Adrenal gland (tissue), 12 donors: Measurements from ENCODE around the gene DNASE2. TPM values are rescaled to one million over a fixed set of nuclear protein-coding genes. Genes with fewer than 3 reads are reported as not detected.

Experiments used
- DNase-seq, 7 donors: peaks; one replicate each; pipeline ENCODE4 v3.0.0-alpha.2; 2019 to 2020
- H3K27ac ChIP-seq, 5 donors: fragments of 200-600 bp; sonication (generic) in 4 of 5; 1 replicate in 3 of 5; 2 replicates in 2 of 5; pipeline versions ENCODE4 v1.5.1 to v1.8.0; 2016 to 2020; ENCODE audit warnings: mild to moderate bottlenecking in 1 of 5
- H3K27me3 ChIP-seq: fragments of 200-600 bp; 2 replicates; pipeline ENCODE4 v1.8.0; 2021
- H3K36me3 ChIP-seq, 2 donors: fragments of 200-600 bp; replicated peaks in 1 of 2; 1 replicate in 1 of 2; 2 replicates in 1 of 2; pipeline versions ENCODE4 v1.5.1 to v1.8.0; 2018 to 2022
- H3K4me1 ChIP-seq, 2 donors: fragments of 200-600 bp; replicated peaks in 1 of 2; 1 replicate in 1 of 2; 2 replicates in 1 of 2; pipeline versions ENCODE4 v1.5.1 to v1.8.0; 2018 to 2021
- H3K4me3 ChIP-seq, 4 donors: fragments of 200-600 bp; sonication (generic) in 3 of 4; one replicate each; pipeline ENCODE4 v1.5.1; 2016 to 2018
- H3K9me3 ChIP-seq, 3 donors: fragments of 200-600 bp; sonication (generic) in 1 of 3; replicated peaks in 1 of 3; 1 replicate in 2 of 3; 2 replicates in 1 of 3; pipeline versions ENCODE4 v1.5.1 to v1.8.0; 2016 to 2021
- POLR2A ChIP-seq, 2 donors: fragments of 450-650 bp; IDR thresholded peaks; one replicate each; pipeline ENCODE4 v1.6.1; 2017; ENCODE audit warnings: antibody characterized with exemption in 2 of 2, mild to moderate bottlenecking in 2 of 2, moderate library complexity in 1 of 2
- WGBS, 4 donors: extraction: QIAGEN DNeasy Blood & Tissue Kit in 2 of 4; methylation state at CpG; one replicate each; pipeline versions ENCODE4 v1.1.5 to v1.1.7; 2013 to 2017; 5-methylcytosine and 5-hydroxymethylcytosine counted together
- intact Hi-C, 2 donors: fragments of 100-400 bp; cut with DNase I; formaldehyde crosslinking; loops; one replicate each; pipeline versions ENCODE4 v1.14.1 to v1.15.0; 2022 to 2023
- polyA plus RNA-seq, 3 donors: library from polyadenylated mRNA; stranded (reverse); fragments of 200-250 nt in 2 of 3; fragments of 350-450 nt in 1 of 3; fragmentation: Illumina TruSeq in 1 of 3; extraction: RNeasy Lipid Tissue Mini Kit (QIAGEN cat#74804) in 1 of 3; gene quantifications; one replicate each; pipeline ENCODE4 v1.2.3, GENCODE V29; 2013 to 2014
- total RNA-seq, 9 donors: library from RNA; depleted of rRNA in 4 of 9; stranded (reverse); fragments of >200 nt in 4 of 9; fragments of 120-200 nt in 1 of 9; fragmentation: NEBNext Ultra II Directional in 1 of 9; extraction: Animal tissue kit (Norgen Biotek cat#: 25700) in 1 of 9; gene quantifications; one replicate each; pipeline versions ENCODE4 v1.1.0 to v1.2.4, GENCODE V29; 2013 to 2023
- TF ChIP-seq, protein P1 (sequence below), 6 experiments: fragments of 450-650 bp in 4 of 6; fragments of 200-600 bp in 2 of 6; sonication (generic) in 1 of 6; IDR thresholded peaks; 1 replicate in 5 of 6; 2 replicates in 1 of 6; pipeline versions ENCODE4 v1.5.1 to v1.8.0; 2016 to 2021; ENCODE audit warnings: antibody characterized with exemption in 6 of 6, mild to moderate bottlenecking in 2 of 6, moderate library complexity in 1 of 6
- donor health status: healthy with polysubstance abuse.
- donor health status: Bipolar disorder and iron deficiency.
- donor health status: DM: yes; HTN: yes; CAD: no.
- donor health status: DM: no; HTN: no; CAD: no.
- donor health status: DM: no; HTN: no; CAD: no.
- donor health status: DM: yes; HTN: yes; CAD: no.

DNASE2 gene
- total and polyA plus RNA-seq, 12 donors: 3.3 to 83.4 (median 51.3) TPM

DNA sequence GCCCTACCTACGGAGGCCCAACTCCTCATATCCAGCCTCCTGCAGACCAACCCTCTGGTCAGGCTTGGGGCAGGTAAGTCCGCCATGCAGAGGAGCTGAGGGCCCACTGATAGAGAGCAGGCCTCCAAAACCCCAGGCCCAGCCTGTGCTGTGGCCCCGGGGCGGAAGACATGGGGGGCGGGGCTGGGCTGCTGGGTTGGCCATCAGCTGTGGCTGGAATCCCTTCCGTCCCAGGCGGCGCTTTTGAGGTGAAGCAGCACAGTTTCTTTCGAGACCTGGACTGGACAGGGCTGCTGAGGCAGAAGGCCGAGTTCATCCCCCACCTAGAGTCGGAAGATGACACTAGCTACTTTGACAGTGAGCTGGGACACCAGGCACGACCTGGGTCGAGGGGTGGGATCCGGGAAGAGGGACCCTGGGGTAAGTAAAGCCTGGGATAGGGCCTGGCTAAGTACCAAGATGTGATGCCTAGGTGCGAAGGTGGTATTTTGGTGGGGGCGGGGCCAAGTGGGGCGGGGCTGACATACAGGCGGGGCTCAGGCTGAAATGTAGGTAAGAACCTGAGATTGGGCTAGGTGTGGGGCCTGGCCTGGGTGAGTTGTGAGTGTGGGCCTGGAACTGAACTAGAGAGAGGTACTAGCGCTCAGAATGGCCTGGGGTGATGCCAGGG is 15.4 kb downstream of the DNASE2 start:
- peaks cover 9% of the 10 kb centered on the region in 2 donors for H3K4me1 ChIP-seq
- TF ChIP-seq, protein P1, sequence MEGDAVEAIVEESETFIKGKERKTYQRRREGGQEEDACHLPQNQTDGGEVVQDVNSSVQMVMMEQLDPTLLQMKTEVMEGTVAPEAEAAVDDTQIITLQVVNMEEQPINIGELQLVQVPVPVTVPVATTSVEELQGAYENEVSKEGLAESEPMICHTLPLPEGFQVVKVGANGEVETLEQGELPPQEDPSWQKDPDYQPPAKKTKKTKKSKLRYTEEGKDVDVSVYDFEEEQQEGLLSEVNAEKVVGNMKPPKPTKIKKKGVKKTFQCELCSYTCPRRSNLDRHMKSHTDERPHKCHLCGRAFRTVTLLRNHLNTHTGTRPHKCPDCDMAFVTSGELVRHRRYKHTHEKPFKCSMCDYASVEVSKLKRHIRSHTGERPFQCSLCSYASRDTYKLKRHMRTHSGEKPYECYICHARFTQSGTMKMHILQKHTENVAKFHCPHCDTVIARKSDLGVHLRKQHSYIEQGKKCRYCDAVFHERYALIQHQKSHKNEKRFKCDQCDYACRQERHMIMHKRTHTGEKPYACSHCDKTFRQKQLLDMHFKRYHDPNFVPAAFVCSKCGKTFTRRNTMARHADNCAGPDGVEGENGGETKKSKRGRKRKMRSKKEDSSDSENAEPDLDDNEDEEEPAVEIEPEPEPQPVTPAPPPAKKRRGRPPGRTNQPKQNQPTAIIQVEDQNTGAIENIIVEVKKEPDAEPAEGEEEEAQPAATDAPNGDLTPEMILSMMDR (IDR thresholded peaks at IDR 0.05): no peak
- no peak for TF ChIP-seq POLR2A (IDR thresholded peaks at IDR 0.05)
- no peak overlapping the region for H3K27ac ChIP-seq
- no peaks in the 10 kb centered on the region for H3K9me3 ChIP-seq
- intact Hi-C loops: no loop called here
- no peaks in the 10 kb centered on the region for H3K36me3 ChIP-seq
- DNase-seq: no peak
- no peaks in the 10 kb centered on the region for H3K27me3 ChIP-seq
- WGBS, 4 donors: 83 to 89% (median 87%) methylated on average over 7 to 19 of the region's 19 CpGs
- H3K4me3 ChIP-seq: no peak overlapping the region

DNA sequence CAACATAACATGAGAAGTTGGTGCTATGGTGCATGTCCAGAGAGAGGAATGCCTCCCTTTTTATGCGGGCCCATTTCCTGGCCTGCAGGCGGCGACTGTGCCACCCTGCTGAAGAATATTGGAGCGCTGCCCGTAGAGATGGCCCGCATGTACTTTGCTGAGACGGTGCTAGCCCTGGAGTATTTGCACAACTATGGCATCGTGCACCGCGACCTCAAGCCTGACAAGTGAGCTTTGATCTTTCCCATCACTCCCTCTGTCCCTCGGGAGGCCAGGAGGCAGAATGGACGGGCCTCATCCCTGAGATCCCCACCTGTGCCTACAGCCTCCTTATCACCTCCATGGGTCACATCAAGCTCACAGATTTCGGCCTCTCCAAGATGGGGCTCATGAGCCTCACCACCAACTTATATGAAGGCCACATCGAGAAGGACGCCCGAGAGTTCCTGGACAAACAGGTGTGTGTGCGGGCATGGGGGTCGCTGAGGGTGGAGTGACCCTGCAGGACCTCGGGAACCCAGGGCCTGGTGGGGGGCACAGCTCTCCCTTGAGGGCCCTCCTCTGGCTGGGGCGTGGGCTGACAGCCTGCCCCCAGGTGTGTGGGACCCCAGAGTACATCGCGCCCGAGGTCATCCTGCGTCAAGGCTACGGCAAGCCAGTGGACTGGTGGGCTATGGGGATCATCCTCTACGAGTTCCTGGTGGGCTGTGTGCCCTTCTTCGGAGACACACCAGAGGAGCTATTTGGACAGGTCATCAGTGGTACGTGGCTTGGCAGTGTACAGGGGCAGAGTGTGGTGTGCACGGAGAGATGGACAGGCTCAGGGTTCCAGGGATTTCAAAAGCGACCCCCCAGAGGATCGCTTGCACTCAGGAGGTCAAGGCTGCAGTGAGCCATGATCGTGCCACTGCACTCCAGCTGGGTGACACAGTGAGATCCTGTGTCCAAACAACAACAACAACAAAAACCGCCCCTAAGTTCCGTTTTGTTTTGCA is 16.2 kb downstream of the DNASE2 start:
- no peak for DNase-seq
- Histone ChIP-seq H3K27me3 (no peaks in the 10 kb centered on the region), H3K4me3 (no peak overlapping the region), H3K27ac (no peak overlapping the region), H3K9me3 (no peaks in the 10 kb centered on the region), H3K4me1 (peaks cover 9% of the 10 kb centered on the region in 2 donors), H3K36me3 (no peaks in the 10 kb centered on the region)
- intact Hi-C loops: no loop called here
- WGBS, 4 donors: 85 to 91% (median 89%) methylated on average over 20 to 34 of the region's 34 CpGs
- TF ChIP-seq, protein P1 (IDR thresholded peaks at IDR 0.05): no peak
- no peak for TF ChIP-seq POLR2A (IDR thresholded peaks at IDR 0.05)

- Histone ChIP-seq H3K36me3 (no peaks in the 10 kb centered on the region), H3K4me3 (no peak overlapping the region), H3K27me3 (no peaks in the 10 kb centered on the region), H3K27ac (no peak overlapping the region), H3K9me3 (no peaks in the 10 kb centered on the region), H3K4me1 (peaks cover 9% of the 10 kb centered on the region in 2 donors)
- TF ChIP-seq POLR2A (IDR thresholded peaks at IDR 0.05): no peak
- TF ChIP-seq, protein P1 (IDR thresholded peaks at IDR 0.05): no peak
- WGBS, 4 donors: 83 to 93% (median 87%) methylated on average over 4 of the region's 4 CpGs
- intact Hi-C loops: no loop called here
- DNase-seq: no peak
These were observed 17.1 kb downstream of the DNASE2 start for GRCh38 chr19:12864143-12864542.

GRCh38 chr19:12859546-12859945 is 21.7 kb downstream of the DNASE2 start:
- 64 to 71% (median 68%) methylated on average over 7 of the region's 7 CpGs for WGBS, 4 donors
- Histone ChIP-seq H3K4me1 (no peaks in the 10 kb centered on the region), H3K27me3 (no peaks in the 10 kb centered on the region), H3K27ac (no peak overlapping the region), H3K36me3 (no peaks in the 10 kb centered on the region), H3K9me3 (no peaks in the 10 kb centered on the region), H3K4me3 (no peak overlapping the region)
- TF ChIP-seq, protein P1 (IDR thresholded peaks at IDR 0.05): no peak
- TF ChIP-seq POLR2A (IDR thresholded peaks at IDR 0.05): no peak
- DNase-seq: no peak
- intact Hi-C loops: no loop called here
